Stimulated activated CD4-positive, alpha-beta T cell treated with anti-CD3 and anti-CD28 coated beads, Interleukin-4, amount 100 ng/mL, for 24 hours (primary cell): ENCODE results near the gene FIGNL1.
"Not testable (repeated sequence)": the region's sequence is repeated elsewhere in the genome, so short reads cannot be mapped to it uniquely, and the experiment has no call there.

Source experiments
- DNase-seq: peaks from one replicate; pipeline ENCODE4 v3.0.0-alpha.2; 2020

Gene FIGNL1

DNA sequence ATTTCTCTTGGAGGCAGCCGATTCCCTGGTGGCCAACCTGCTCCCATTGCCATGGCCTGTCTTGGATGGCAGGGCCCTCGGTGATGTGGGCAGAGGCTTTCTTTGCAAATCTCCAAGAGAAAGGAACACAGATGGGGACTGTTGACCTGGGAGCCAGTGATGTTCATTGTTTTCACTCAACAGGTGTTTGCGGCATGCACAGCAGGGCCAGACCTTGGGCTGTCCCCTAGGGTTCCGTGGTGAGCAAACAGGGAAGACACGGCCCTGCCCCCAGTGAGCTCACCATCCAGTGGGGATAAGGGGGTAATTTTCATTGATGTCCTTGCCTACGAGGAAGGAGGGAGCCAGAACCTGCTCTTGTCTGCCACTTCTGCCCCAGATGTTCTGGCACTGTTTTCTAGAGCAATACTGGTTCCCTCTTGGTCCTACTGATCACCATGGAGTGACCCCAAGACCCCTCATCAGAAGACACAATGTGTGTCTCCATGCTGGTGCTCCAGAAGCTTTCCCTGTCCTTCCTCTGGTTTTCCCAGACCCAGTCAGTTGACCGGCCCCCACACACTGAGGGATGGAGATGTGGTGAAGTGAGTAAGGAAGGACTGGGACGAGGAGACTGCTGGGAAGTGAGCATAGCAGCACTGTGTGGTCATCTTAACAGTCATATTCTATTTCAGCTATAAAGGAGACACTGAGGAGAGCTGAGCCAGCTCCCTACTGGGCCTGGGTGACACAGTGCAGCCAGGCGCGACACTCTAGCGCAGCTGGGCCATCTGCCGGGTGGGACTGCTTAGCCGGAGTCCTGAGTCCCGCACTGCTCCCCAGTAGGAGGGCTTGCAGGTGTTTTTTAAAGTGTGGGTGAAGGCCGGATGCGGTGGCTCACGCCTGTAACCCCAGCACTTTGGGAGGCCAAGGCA, 20.4 kb upstream of the FIGNL1 start:
- DNase-seq: no peak

GRCh38 chr7:50469181-50469580, 19.0 kb upstream of the FIGNL1 start:
- no peak for DNase-seq

DNA sequence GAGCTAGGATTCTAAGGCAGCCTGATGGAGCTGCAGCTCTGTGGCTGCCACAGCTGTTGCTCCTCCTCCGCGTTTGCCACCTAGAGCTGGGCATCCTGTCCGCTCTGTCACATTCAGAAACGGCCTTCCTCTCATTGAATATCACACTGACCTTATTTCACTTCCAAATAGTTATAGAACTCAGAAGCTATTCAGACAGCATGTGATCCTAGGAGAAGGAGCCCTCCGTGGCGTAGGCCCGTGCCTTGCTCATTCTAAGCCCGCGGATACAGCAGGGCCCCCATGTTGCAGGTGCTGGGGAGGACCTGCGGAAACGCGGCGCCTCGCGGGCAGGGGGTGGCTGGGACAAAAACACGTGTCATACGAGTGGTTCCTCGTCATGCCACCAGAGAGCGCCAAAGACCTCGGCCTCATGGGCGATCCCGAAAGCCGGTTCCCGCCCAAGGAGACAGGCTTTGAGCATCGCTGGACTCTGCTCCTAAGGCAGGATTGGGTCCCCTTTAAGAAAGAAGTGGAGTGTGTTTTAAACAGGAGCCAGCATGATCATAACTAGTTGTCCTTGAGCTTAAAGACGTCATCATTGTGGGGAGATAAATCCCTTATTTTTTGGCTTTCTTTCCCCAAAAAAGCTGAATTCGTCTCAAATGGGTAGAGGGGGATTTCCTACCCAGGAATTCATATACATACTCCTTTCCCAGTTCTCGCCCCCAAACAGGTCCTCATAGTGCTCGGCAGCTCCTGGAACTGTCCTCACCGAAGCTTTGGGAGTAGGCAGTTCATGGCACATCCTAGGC, 17.9 kb upstream of the FIGNL1 start:
- peak; percentile 83 for DNase-seq

DNA sequence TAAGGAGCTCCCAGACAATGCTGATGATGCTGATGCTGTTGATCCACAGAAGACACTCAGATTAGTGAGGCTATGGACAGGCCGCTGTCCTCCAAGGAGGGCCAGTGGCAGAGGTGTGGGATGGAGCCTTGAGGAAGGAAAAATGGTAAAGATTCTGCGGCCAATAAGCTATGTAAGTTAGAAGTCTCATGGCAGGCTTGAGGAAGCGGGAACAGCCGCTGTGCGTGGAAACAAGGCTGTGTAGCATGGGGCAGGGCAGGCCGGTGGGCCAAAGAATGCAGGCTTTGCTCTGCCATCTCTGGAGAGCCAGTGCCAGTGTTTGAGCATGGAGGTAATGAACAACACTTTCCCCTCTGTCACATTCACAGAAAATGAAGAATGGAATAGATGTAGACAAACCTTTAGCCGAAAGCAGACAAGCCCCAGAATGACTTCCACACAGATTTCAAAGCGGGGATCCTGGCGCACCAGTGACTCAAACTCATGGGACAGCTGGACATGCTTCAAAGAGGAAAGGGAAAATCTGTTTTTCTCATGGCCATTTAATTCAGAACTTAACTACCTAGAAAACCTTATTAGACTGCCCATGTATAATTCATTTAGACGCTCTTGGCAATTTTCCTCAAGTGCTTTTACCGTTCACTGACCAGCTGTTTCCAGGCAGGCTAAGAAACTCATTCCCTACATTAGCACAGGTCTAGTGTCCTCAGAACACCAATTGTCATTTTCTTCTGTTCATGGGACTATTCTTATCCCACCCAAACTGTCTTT, 16.9 kb upstream of the FIGNL1 start:
- DNase-seq: no peak

- no peak for DNase-seq
Observed at GRCh38 chr7:50463035-50463434, 12.9 kb upstream of the FIGNL1 start.

DNA sequence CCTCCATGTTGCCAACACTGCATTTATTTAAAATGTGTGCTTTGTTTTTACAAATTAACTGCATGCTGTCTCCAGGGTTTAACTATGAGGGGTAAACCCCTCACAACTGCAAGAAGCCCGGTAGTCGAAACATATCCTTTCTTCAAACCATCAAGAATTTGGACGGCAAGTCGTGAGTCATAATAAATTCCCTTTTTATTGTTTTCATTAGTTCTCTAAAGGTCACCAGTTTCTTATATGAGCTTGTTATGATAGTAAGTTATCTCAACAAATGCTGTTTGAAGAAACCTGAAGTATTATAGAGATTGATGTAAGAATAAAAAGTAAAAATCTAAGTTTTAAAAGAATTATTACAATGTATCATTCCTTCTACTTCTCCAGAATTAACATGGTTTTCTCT, 12.2 kb upstream of the FIGNL1 start:
- DNase-seq: no peak

DNA sequence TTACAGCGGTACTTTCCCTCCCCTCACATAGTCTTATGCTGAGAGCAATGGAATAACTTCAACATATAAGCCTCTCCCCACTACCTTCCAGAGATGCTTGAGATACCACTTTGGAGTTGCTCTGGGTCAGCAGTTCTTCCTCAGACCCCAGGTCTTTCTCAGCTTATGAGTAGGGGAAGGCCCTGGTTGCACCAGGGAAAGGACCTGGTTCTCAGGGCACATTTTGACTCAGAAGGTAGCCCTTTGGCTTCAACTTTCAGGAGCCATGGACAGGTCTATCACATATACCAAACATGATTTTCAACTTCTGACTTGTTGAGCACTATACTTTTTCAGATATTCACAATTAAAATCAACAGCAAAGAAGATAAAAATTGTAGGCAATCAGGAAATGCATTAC, 11.5 kb upstream of the FIGNL1 start:
- DNase-seq: no peak

DNA sequence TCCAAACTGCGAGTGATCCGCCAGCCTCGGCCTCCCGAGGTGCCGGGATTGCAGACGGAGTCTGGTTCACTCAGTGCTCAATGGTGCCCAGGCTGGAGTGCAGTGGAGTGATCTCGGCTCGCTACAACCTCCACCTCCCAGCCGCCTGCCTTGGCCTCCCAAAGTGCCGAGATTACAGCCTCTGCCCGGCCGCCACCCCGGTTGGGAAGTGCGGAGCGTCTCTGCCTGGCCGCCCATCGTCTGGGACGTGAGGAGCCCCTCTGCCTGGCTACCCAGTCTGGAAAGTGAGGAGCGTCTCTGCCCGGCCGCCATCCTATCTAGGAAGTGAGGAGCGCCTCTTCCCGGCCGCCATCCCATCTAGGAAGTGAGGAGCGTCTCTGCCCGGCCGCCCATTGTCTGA, 9.0 kb upstream of the FIGNL1 start:
- DNase-seq: not testable (repeated sequence)

- DNase-seq: not testable (repeated sequence)
Observed at GRCh38 chr7:50458651-50459050, 8.5 kb upstream of the FIGNL1 start.

- DNase-seq: no peak
Observed at GRCh38 chr7:50456371-50457123, 6.4 kb upstream of the FIGNL1 start.

DNA sequence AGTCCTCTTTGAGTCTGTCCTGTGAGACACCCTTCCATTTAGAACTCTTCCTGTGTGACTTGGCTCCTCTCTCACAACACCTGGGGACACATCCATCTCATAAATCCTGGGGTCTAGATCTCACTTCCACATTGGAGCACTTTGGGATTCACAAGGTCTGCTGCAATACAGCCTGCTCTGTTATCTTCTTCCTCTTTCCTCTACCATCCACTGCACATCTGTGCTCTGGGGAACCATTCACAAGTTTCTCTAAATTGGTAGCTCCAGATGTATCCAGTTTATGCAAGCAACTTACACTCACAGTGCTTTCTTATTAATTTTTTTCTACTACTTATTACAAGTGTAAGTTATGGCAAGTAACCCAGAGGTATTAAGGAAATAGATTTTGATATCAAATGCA, 5.5 kb upstream of the FIGNL1 start:
- no peak for DNase-seq

GRCh38 chr7:50454968-50455367, 4.8 kb upstream of the FIGNL1 start:
- no peak for DNase-seq

- DNase-seq: peak; percentile 19
Observed at GRCh38 chr7:50450590-50451032, 461 bp upstream of the FIGNL1 start.

DNA sequence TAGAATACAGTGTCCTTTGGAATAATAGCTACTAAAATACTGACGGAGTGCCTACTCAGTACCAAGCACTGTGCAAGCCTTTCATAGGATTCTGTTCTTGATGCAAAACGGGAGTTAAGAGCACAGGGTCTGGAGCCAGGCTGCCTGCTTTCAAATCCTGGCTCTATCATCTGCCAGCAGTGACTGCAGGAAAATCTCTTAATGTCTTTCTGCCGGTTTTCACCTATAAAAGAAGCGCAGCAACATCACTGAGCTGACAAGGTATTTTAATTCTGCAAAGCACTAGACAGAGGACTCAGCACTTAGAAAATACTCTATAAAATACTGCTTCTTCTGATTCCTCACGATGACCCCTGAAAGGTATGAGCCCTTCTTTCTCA, 659 bp downstream of the FIGNL1 start:
- DNase-seq: no peak

- DNase-seq: no peak
Observed at GRCh38 chr7:50448823-50449222, 1.3 kb downstream of the FIGNL1 start.

GRCh38 chr7:50446542-50446960, 3.6 kb downstream of the FIGNL1 start:
- DNase-seq: peak; percentile 18

- no peak for DNase-seq
Observed at GRCh38 chr7:50436133-50436806, 13.9 kb downstream of the FIGNL1 start.

- DNase-seq: no peak
Observed at GRCh38 chr7:50431722-50432305, 18.3 kb downstream of the FIGNL1 start.

- DNase-seq: no peak
Observed at GRCh38 chr7:50431316-50431715, 18.8 kb downstream of the FIGNL1 start.

DNA sequence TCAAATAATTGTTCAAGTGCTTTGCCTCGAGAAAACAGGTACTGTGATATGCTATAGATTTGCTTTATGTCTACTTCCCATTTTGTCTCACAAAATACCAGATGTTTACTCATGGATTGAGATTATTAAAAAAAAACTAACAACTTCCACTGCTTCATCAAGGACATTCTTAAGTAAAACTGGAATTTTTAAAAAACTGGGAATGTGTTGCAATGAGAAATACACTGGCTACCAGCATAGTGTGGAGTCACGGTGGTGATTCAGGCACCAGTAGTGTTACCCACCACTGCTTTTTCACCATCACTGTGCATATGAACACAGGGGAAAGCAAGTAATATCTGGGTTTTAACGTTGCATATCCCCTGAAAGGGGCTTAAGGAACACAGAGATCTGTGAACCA, 21.2 kb downstream of the FIGNL1 start:
- DNase-seq: no peak

DNA sequence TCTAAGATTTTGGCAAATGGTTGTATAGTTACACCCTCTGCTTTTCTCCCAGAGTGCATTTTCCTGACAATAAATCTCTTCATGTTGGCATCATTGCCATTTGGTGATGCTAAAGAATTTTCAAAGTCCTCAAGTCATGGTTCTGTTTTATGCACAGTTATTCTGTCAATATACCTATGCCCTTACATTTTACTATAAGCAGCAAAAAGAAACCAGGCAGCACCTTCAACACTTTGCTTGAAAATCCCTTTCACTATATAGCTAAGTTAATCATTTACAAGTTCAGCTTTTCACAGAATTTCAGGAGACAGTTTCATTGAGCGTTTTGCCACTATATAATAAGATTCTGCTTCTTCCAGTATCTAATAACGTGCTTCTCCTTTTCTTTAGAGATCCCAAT, 22.6 kb downstream of the FIGNL1 start:
- no peak for DNase-seq
